SU-DHL-6 (cell line): ENCODE results near the gene LONRF3.
"Not testable (repeated sequence)": the region's sequence is repeated elsewhere in the genome, so short reads cannot be mapped to it uniquely, and the experiment has no call there.

Experiments
- H2AFZ ChIP-seq: fragments of 200-600 bp; sonication (generic); 2 replicates; pipeline ENCODE4 v1.6.1; 2014; ENCODE audit warnings: low read depth, mild to moderate bottlenecking, moderate library complexity, mixed read lengths, antibody characterized with exemption, low read length; ENCODE audit not compliant: severe bottlenecking
- H3F3A ChIP-seq: fragments of 200-600 bp; shearing (Covaris generic); 2 replicates; pipeline ENCODE4 v1.6.0; 2016; ENCODE audit warnings: antibody characterized with exemption, mild to moderate bottlenecking; ENCODE audit not compliant: insufficient read depth
- H3K27ac ChIP-seq: fragments of 200-600 bp; sonication (generic); 2 replicates; pipeline ENCODE4 v1.5.1; 2016; ENCODE audit warnings: low read depth, mild to moderate bottlenecking, low read length, moderate library complexity, mixed read lengths
- H3K27me3 ChIP-seq: fragments of 200-600 bp; sonication (generic), shearing (Covaris generic); 2 replicates; pipeline ENCODE4 v1.6.0; 2014; ENCODE audit warnings: mild to moderate bottlenecking, low read length
- H3K36me3 ChIP-seq: fragments of 200-600 bp; sonication (generic); 2 replicates; pipeline ENCODE4 v1.6.1; 2014; ENCODE audit warnings: mild to moderate bottlenecking, low read length, mixed read lengths
- H3K4me2 ChIP-seq: fragments of 300-600, 200-600 bp; shearing (Covaris generic), sonication (generic); 2 replicates; pipeline ENCODE4 v1.6.0; 2014; ENCODE audit warnings: low read length, low read depth, mild to moderate bottlenecking; ENCODE audit not compliant: poor library complexity, severe bottlenecking
- H3K4me3 ChIP-seq: fragments of 200-600 bp; sonication (generic); 2 replicates; pipeline ENCODE4 v1.5.1; 2014; ENCODE audit warnings: antibody characterized with exemption, low read length, mild to moderate bottlenecking, mixed read lengths; ENCODE audit not compliant: insufficient read depth, poor library complexity, severe bottlenecking
- H3K79me2 ChIP-seq: fragments of 200-600 bp; sonication (generic); 2 replicates; pipeline ENCODE4 v1.6.1; 2014; ENCODE audit warnings: mild to moderate bottlenecking, low read length, moderate library complexity; ENCODE audit not compliant: insufficient read depth
- H3K9ac ChIP-seq: fragments of 200-600 bp; sonication (generic); 2 replicates; pipeline ENCODE4 v1.7.0; 2014; ENCODE audit warnings: mild to moderate bottlenecking, low read length
- H3K9me2 ChIP-seq: fragments of 200-600 bp; sonication (generic); replicated peaks from 2 replicates; pipeline ENCODE4 v1.6.1; 2014; ENCODE audit warnings: low read length; ENCODE audit not compliant: insufficient read depth
- H3K9me3 ChIP-seq: fragments of 200-600 bp; sonication (generic); 2 replicates; pipeline ENCODE4 v1.6.1; 2014; ENCODE audit warnings: low read length, mixed read lengths; ENCODE audit not compliant: insufficient read depth
- H4K20me1 ChIP-seq: fragments of 200-600 bp; sonication (generic); 2 replicates; pipeline ENCODE4 v1.6.1; 2014; ENCODE audit warnings: low read depth, mild to moderate bottlenecking, antibody characterized with exemption, low read length, moderate library complexity, mixed read lengths
- CTCF ChIP-seq: fragments of 200-600 bp; sonication (generic); IDR thresholded peaks from one replicate; pipeline ENCODE4 v1.5.1; 2017; ENCODE audit warnings: antibody characterized with exemption, mild to moderate bottlenecking, low read length, moderate library complexity; ENCODE audit not compliant: insufficient read depth, poor library complexity, severe bottlenecking
- EZH2phosphoT487 ChIP-seq: fragments of 200-600 bp; sonication (generic), shearing (Covaris generic); conservative IDR thresholded peaks from 2 replicates; pipeline ENCODE4 v1.6.1; 2018; ENCODE audit warnings: mild to moderate bottlenecking, antibody characterized with exemption, low read length, moderate library complexity, mixed read lengths

The LONRF3 gene

GRCh38 chrX:119028733-119029330, 54.4 kb downstream of the LONRF3 start:
- Histone ChIP-seq H3K4me3 (no peak overlapping the region), H3K27me3 (no peaks in the 10 kb centered on the region), H3K9me2 (no peaks in the 10 kb centered on the region), H2AFZ (no peak overlapping the region), H3K27ac (no peak overlapping the region), H3K36me3 (no peaks in the 10 kb centered on the region), H4K20me1 (no peaks in the 10 kb centered on the region), H3F3A (no peaks in the 10 kb centered on the region), H3K79me2 (no peaks in the 10 kb centered on the region), H3K9ac (no peak overlapping the region), H3K4me2 (no peak overlapping the region), H3K9me3 (no peaks in the 10 kb centered on the region)
- TF ChIP-seq EZH2phosphoT487 (no peak), CTCF (no peak)

GRCh38 chrX:119029656-119030055, 55.2 kb downstream of the LONRF3 start:
- H3K4me3 ChIP-seq, H3F3A ChIP-seq, H3K9ac ChIP-seq, H3K36me3 ChIP-seq, H3K9me2 ChIP-seq, H3K27ac ChIP-seq, H3K79me2 ChIP-seq, H3K9me3 ChIP-seq, H3K4me2 ChIP-seq, H2AFZ ChIP-seq, H3K27me3 ChIP-seq, H4K20me1 ChIP-seq: not testable (repeated sequence)

GRCh38 chrX:119030990-119031389, 56.6 kb downstream of the LONRF3 start:
- H2AFZ ChIP-seq: no peak overlapping the region
- no peak overlapping the region for H3K9ac ChIP-seq
- no peak for TF ChIP-seq EZH2phosphoT487
- no peak for TF ChIP-seq CTCF
- H3K9me3 ChIP-seq: no peaks in the 10 kb centered on the region
- no peak overlapping the region for H3K4me3 ChIP-seq
- no peaks in the 10 kb centered on the region for H3K36me3 ChIP-seq
- no peak overlapping the region for H3K27ac ChIP-seq
- no peaks in the 10 kb centered on the region for H3K9me2 ChIP-seq
- no peaks in the 10 kb centered on the region for H3F3A ChIP-seq
- no peaks in the 10 kb centered on the region for H3K79me2 ChIP-seq
- H4K20me1 ChIP-seq: no peaks in the 10 kb centered on the region
- H3K4me2 ChIP-seq: no peak overlapping the region
- H3K27me3 ChIP-seq: no peaks in the 10 kb centered on the region

- no peak overlapping the region for H3K4me3 ChIP-seq
- H3K27ac ChIP-seq: no peak overlapping the region
- H3K79me2 ChIP-seq: no peaks in the 10 kb centered on the region
- no peak overlapping the region for H3K9ac ChIP-seq
- H2AFZ ChIP-seq: no peak overlapping the region
- no peaks in the 10 kb centered on the region for H3K36me3 ChIP-seq
- no peaks in the 10 kb centered on the region for H3K27me3 ChIP-seq
- no peaks in the 10 kb centered on the region for H3K9me3 ChIP-seq
- H3K9me2 ChIP-seq: no peaks in the 10 kb centered on the region
- H3K4me2 ChIP-seq: no peak overlapping the region
- H3F3A ChIP-seq: no peaks in the 10 kb centered on the region
- H4K20me1 ChIP-seq: no peaks in the 10 kb centered on the region
- no peak for TF ChIP-seq CTCF
- TF ChIP-seq EZH2phosphoT487: no peak
Measured at GRCh38 chrX:119036107-119037029, 62.0 kb downstream of the LONRF3 start.
